ENCODE data around the gene PILRB.
"Not testable (repeated sequence)": the region's sequence is repeated elsewhere in the genome, so short reads cannot be mapped to it uniquely, and the experiment has no call there.

PILRB gene

DNA sequence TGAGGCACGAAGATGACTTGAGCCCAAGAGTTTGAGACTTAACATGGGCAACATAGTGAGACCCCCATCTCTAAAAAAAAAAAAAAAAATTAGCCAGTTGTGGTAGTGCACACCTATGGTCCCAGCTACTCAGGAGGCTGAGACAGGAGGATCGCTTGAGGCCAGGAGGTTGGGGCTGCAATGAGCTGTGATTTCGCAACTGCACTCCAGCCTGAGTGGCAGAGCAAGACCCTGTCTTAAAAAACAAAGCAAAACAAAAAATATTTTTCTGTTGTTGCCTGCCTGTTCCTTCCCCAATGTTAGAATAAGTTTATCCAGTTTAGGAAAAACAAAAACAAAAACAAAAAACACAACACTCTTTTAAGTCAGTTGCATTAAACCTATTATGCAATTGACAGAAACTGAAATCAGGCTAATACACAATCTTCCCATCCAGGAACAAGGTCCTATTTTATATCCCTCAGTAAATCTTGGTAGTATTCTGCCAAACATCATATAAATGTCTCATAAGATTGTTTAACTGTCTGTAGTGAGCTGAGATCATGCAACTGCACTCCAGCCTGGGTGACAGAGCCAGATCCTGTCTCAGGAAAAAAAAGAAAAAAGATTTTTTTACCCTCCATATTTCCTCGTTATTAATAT lies 20.3 kb downstream of the PILRB start:
- no peak for DNase-seq

DNA sequence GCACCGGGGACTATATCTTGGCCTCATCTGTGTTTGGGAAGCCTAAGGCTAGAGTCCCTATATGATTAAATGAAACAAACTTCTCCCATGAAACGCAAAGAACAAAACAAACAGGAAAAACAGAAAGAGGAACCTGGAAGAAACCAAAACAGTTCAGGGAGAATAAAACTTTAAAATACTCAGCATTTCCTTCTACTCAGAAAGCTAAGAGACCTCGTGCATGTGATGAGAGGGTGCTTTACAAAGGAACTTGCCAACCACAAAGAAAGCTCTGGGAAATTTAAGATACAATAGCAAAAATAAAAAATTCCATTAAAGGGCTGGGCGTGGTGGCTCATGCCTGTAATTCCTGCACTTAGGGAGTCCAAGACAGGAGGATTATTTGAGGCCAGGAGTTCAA lies 22.3 kb downstream of the PILRB start:
- DNase-seq = no peak

DNA sequence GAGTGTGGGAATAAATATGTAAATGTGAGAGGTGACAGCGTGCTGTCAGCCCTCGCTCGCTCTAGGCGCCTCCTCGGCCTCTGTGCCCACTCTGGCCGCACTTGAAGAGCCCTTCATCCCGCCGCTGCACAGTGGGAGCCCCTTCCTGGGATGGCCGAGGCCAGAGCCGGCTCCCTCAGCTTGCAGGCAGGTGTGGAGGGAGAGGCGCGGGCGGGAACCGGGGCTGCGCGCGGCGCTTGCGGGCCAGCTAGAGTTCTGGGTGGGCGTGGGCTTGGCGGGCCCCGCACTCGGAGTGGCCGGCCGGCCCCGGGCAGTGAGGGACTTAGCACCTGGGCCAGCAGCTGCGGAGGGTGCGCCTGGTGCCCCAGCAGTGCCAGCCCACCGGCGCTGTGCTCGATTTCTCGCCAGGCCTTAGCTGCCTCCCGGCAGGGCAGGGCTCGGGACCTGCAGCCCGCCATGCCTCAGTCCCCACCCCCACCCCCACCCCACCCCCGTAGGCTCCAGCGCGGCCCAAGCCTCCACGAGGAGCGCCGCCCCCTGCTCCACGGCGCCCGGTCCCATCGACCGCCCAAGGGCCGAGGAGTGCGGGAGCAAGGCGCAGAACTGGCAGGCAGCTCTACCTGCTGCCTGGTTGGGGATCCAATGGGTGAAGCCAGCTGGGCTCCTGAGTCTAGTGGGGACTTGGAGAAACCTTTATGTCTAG lies 23.8 kb downstream of the PILRB start:
- not testable (repeated sequence) for DNase-seq

DNA sequence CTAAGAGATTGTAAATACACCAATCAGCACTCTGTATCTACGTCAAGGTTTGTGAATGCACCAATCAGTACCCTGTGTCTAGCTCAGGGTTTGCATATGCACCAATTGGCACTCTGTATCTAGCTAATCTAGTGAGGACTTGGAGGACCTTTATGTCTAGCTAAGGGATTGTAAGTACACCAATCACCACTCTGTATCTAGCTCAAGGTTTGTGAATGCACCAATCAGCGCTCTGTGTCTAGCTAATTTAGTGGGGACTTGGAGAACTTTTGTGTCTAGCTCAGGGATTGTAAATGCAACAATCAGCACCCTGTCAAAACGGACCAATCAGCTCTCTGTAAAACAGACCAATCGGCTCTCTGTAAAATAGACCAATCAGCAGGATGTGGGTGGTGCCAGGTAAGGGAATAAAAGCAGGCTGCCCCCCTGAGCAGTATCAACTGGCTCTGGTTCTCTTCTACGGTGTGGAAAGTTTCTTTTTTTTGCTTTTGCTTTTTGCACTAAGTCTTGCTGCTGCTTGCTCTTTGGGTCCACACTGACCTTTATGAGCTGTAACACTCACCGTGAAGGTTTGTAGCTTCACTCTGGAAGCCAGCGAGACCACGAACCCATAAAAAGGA lies 24.4 kb downstream of the PILRB start:
- not testable (repeated sequence) for DNase-seq

DNA sequence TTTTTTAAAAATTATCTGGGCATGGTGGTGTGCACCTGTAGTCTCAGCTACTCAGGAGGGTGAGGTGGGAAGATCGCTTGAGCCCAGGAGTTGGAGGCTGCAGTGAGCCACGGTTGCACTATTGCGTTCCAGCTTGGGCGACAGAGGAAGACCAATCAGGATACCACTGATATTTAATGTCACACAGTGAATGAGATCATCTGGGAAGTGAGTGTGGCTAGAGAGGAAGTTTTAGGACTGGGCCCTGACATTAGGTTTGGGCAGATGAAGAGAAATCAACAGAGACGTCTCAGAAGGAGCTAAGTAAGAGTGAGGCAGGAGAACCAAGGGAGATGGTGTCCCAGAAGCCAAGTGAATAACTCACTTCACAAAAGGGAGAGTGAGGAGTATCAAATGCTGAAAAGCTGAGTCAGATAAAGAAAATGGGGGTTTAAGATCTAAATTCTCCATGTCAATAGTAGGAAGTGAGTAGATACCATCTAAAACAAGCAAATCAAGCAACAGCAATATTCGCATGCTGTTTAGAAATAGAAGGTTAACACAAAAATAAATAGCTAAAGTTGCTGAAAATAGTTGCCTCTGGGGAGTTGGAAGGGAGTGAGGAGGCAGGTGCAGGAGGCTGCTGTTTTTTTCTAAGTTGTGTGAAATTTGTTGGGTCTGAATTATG lies 26.8 kb downstream of the PILRB start:
- no peak for DNase-seq

DNA sequence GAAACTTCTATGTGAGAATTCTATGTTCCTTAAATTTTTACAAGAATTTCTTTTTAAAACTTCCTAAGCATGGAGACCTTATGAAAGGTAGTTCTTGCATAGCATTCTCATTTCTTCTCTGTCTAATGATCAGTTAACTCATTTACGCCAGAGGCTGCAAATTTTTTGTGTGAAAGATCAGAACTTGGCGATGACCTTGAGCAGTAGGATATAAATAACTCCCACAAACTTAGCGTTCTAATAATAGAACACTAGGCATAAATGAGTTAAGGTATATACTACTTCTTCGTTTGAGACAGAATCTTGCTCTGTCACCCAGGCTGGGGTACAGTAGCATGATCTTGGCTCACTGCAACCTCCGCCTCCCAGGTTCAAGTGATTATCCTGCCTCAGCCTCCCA lies 29.0 kb downstream of the PILRB start:
- no peak for DNase-seq

DNA sequence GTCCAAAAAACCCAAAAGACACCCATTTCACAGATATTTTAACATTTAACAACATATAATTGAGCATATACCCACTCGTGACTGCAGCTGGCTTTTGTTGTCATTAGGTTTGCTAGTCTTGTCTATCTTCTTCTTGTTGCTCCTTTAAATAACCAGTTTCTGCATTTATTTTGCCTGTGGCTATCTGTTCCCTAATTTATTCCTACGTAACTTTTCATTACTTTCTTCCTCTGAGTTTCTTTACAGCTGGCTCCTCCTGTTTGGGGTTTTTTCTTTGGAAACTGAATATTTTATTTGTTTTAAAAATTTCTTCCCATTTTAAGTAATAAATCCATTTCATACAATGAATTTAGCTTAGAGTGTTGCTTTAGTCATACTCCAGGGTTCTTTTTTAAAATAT lies 29.8 kb downstream of the PILRB start:
- DNase-seq = no peak

DNA sequence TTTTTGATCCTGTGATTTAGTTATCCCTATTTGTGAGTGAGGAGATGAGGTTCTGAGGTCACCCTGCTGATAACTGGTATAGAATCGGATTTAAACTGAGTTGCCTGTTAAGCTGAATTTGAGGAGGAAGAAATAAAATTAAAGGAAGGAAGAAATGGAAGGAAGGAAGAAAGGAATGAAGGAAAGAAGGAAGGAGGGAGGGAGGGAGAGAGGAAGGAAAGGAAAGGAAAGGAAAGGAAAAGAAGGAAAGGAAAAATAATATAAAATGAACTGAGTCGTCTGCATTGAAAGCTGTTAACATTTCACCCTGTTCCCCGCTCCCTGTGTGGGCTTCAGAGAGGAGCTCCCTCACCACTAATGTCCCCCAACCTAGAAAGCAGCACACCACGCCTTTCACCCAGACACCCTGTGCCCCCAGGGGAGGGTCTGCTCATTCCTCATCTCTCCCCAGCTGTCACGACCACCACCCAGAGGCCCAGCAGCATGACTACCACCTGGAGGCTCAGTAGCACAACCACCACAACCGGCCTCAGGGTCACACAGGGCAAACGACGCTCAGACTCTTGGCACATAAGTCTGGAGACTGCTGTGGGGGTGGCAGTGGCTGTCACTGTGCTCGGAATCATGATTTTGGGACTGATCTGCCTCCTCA lies 31.6 kb downstream of the PILRB start:
- DNase-seq = no peak

DNA sequence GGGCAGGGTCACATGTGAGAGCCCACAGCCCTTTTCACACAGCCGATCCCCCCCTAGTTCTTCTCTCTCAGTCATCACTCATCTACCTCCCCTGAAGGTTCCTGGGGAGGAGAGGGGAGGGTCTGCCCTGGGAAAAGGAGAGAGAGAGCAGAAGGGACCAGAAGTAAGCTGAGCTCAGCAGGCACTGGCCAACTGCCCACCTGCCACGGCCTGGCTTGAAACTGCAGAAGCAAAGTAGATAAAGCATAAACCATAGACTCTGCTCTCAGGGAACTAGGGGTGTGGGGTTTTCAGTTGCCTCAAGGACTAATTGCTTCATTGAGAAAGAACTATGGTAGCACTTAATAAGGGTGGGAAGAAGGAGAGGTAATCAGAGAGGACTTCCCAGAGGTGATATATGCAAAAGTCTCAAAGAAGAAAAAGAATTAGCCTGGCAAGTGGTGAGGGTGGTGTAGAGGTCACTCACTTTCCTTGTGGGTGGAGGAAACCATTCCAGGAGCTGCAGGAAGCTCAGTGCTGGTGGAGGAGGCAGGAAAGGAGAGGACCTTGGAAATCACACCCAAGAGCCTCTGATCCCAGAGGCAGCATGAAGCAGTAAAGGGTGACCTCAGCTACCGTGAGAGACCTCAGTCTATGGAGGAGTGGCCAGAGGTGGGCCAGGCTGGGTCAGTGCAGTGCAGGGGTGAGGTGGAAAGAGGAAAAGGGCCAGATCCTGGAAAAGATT lies 32.5 kb downstream of the PILRB start:
- DNase-seq = no peak

DNA sequence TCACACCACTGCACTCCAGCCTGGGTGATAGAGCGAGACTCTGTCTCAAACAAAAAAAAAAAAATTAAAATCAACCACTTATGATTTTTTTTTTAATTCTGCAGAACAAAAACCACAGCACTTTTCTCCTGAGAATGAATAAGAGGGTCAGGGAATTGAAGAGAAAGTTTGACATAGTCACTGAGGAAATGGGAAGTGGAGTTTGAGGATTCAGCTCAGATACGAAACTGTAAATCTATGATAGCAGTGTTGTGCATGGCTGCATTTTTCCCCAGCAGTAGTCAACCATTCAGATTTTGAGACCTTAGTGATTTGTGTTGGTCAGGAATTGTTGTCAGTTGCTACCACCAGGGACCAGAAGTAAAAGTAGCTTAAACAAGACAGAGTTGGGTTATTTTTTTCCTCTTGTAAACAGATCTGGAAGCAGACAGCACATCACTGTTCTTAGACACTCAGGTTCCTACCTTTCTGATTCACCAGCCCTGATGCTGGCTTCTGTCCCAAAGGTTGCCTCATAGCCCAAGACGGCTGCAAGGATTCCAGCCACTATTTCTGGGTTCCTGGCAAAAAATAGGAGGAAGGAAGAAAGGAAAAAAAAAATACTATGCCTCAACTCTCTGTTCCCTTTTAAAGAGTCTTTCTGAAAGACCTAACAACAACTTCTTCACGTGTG lies 35.5 kb downstream of the PILRB start:
- no peak for DNase-seq

DNA sequence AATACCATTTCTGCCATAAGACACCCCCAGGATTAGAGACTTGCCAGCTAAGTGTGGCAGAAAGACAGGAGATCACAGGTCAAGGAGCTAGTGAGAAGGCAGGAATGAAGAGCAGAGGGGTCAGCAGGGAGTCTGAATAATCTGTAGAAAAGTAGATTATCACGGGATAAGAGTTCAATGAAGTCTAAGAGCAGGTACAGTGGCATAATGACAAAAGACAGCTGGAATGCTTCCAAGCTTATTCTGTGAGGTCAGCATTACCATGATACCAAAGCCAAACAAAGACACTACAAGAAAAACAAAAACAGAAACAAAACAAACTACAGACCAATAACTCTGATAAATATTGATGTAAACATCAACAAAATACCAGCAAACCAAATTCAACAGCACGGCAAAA lies 36.2 kb downstream of the PILRB start:
- DNase-seq = no peak

DNA sequence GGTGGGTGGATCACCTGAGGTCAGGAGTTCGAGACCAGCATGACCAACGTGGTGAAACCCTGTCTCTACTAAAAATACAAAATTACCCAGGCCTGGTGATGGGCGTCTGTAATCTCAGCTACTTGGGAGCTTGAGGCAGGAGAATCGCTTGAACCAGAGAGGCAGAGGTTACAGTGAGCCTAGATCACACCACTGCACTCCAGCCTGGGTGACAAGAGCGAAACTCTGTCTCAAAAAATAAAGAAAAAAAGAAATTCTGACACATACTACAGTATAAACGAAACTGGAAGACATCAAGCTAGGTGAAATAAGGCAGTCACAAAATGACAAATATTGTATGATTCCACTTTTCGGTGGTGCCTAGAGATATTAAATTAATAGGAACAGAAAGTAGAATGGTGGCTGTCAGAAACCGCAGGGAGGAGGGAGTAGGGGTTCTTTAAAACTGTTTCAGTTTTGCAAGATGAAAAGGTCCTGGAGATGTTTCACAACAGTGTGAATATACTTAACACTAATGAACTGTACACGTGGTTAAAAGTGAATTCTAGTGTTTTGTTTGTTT lies 38.6 kb downstream of the PILRB start:
- DNase-seq = no peak

DNA sequence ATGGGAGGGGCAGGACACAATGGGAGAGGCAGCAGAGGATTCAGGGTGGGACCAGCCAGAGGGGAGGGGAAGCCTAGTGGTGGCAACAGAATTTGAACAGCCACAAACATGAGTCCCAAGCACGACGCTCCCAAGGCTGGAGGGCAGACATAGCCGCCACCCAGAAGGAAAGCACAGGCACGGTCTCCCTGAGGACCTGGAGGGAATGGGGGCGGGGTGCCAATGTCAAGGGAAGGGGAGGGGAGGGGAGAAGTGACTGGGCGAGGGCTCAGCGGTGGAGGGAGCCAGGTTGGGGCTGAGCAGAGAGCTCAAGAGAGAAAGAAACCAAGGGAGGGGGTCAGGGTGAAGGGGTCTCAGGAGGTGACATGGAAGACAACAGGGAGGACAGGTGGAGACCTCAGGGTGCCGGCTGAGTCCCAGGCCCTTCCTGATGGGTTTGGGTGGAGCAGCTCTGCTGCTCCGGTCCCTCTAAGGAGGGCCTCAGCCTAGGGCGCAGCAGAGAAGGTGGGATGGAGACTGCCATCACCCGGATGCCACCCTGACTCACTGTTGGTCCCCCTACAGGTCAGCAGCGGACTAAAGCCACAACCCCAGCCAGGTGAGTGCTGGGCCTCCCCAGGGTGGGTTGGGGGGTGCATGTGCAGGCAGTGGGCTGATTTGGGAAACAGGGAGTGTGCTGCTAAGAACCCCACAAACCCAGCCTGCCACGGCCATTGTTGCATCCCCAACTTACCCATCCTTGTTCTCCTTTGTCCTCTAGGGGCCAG lies 39.6 kb downstream of the PILRB start:
- DNase-seq = no peak

DNA sequence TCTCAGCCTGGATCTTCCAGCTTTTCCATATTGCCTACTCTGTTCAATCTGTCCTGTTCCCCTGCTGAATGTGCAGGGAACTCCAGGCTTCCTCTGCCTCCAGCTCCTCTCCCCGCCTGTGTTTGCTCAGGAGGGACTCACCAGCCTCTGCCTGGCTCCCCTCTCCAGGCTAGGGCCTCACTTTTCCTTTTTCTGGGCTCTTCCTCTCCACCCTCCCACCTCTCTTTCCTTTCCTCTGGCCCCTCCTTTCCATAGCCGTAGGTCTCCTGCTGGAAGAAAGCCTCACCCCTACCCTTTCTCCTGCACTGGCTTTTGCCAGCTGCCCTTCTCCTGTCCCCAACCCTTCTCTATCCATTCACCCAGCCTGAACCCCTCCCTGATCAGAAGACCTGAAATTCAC lies 40.3 kb downstream of the PILRB start:
- DNase-seq = no peak

DNA sequence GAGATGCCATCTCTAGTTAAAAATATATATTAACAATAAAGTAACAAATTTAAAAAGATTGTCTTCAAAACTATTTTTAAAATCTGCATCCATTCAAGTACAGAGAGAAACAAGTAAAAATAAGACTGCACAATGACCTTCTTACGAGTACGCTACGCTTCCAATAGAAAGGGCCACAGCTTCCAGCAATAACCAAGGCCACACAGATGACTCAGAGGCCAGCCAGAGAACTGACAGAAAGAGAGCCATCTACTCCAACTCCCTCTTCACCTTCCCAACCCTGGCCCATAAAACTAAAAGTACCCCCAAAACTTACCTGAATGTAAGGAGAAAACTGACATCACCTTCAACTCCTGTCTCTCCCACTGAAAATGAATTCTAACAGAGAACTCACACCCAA lies 42.1 kb downstream of the PILRB start:
- no peak for DNase-seq

DNA sequence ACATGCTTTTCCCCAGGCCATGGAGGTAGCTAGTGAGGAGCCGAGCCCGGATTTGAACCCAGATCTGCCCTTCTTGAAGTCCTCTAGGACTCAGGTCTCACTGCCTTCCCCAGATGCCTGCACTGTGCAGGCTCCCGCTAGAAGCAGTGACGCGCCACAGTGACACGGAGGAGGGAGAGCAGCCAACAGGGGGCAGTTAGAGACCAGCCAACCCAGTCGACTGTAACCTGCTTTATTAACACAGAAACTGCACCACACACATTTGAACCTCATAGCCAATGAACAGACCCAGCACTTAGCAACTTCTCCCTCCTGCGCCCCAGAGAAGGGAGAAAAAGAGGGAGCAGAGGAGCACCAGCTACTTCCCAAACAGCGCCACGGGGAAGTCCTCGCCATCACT lies 42.7 kb downstream of the PILRB start:
- DNase-seq = no peak

DNA sequence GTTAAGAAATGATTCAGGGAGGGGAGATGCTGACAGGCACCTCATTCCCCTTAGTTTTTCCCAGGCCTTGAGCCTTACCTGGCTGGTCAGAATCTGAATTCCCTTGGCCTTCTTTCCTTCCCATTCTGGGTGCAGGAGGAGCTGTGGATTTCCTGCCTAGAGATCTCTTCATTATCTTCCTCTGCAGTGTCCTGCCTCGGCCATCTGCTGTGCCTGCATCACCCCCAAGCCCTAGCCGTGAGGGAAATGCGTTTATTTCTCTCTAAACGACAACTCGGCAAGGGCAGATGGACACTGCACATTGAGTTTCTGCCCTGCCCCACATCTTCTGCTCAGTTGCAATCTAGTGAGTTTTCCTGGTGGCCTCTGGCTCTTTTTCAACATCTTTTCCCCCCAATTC lies 43.9 kb downstream of the PILRB start:
- DNase-seq = no peak

DNA sequence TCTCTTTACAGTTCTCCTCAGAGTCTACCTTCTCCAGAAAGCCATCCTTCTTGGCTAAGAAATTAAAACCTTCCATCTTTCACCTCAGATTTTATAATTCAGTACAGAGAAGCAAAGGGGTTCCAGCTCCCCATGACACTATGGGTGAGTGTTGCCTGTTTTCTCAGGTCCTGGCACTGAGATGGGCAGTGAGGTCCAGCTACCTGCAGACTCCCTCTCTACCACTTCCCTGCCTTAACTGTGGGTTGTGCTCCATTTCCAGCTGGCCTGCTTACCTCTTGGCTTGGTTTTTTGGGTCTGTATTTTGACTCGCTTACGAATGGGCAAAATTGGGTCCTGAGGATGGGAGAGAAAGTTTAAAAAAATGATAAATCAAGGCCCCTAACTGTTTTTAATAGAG lies 44.3 kb downstream of the PILRB start:
- no peak for DNase-seq

DNA sequence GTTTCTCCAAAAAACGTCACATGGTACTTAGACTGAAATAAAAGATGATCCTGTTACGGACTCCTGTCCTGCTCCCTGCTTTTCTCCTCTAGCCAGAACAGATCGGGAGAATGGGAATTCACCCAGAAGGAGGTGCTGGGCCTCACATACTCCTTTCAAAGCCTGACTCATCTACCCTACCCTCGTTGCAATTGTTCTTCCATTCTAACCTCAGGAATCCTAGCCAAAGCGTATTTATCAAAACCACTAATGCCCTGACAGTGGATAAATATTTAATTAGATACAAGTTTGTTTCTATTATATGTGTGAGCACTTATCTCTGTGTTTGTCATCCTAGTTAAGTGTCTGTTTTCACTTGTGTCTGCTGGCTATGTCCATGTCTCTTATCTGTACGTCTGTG lies 48.9 kb downstream of the PILRB start:
- DNase-seq = no peak

DNA sequence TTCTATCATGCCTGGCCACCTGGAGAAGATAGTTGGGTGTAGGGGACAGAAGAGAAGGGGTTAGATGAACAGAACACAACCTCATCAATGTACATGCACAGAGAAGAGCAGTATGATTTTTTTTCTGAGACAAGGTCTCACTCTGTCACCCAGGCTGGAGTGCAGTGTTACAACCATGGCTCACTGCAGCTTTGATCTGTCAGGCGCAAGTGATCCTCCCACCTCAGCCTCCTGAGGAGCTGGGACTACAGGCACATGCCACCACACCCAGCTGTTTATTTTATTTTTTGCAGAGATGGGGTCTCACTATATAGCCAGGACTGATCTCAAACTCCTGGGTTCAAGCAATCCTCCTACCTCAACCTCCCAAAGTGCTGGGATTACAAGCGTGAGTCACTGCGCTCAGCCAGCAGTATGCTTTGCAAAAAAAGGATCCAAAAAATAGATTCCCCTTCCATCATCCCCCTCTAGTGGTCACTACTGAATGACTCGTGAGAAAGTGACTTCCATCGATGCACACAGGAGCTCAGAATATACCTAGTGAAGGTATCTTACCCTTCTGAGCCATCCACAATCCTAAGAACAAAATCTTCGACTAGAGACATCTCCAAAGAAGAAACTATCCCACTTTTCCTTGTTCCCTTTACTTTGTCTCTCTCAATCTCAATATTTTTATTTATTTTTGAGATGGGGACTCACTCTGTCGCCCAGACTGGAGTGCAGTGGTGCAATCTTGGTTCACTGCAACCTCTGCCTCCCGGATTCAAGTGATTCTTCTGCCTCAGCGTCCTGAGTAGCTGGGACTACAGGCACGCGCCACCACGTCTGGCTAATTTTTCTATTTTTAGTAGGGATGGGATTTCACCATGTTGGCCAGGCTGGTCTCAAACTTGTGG lies 49.6 kb downstream of the PILRB start:
- DNase-seq = peak; percentile 28
